Measurements from ENCODE around the gene INHA.

GRCh38 chr2:219538504-219538951 lies 33.6 kb upstream of the INHA start:
- no peak for TF ChIP-seq CTCF (IDR thresholded peaks at IDR 0.05; ENCODE audit: insufficient read depth, low read depth, low read length)
- no peak for TF ChIP-seq EZH2 (IDR thresholded peaks at IDR 0.05; ENCODE audit: insufficient read depth, low read length)

All from astrocyte (in vitro differentiated cells and primary cell).